GM18907 (cell line): ENCODE results near the gene SERAC1.

Source experiments
- ATAC-seq: cut with Tn5 transposase; IDR thresholded peaks from one replicate; pipeline ENCODE4 v1.9.1; 2021; ENCODE audit warnings: mild to moderate bottlenecking, moderate library complexity; ENCODE audit not compliant: unreplicated experiment

Gene SERAC1

GRCh38 chr6:158060455-158061360, 107.4 kb downstream of the SERAC1 start:
- ATAC-seq, result no peak
